CD4-positive, alpha-beta T cell treated with Interleukin-6 for 4 hours (primary cell): ENCODE data around the gene PAGR1.
"Not testable (repeated sequence)": the region's sequence is repeated elsewhere in the genome, so short reads cannot be mapped to it uniquely, and the experiment has no call there.

ENCODE experiments used
- DNase-seq: peaks from one replicate; pipeline ENCODE4 v3.0.0-alpha.2; 2020; ENCODE audit warnings: mixed read lengths

PAGR1 gene

DNA sequence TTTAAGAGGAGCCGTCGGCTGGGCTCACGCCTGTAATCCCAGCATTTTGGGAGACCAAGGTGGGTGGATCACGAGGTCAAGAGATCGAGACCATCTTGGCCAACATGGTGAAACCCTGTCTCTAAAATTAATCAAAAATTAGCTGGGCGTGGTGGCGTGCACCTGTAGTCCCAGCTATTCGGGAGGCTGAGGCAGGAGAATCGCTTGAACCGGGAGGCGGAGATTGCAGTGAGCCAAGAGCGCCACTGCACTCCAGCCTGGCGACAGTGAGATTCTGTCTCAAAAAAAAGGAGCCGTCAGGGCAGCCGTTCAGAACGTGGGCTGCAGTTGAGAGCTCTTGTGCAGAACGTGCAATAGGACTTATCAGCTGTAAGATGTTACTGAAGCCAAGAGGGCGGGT, 22.8 kb upstream of the PAGR1 start:
- not testable (repeated sequence) for DNase-seq

DNA sequence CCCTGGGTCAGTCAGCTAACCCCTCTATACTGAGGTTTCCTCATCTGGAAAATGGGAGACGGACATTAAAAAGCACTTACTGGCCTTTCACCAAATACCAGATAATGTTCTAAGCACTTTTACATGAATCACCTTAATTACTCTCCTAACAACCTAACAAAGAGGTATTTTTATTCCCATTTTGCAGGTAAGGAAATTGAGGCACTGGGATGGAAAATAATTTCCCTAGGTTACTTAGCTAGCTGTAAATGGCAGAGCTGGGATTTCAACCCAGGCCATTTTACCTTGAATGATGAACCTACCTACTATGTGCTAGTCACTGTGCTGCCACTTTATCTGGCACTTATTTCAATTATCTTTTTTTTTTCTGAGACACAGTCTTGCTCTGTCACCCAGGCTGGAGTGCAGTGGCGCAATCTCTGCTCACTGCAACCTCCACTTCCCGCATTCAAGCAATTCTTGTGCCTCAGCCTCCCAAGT, 21.7 kb upstream of the PAGR1 start:
- DNase-seq = no peak

DNA sequence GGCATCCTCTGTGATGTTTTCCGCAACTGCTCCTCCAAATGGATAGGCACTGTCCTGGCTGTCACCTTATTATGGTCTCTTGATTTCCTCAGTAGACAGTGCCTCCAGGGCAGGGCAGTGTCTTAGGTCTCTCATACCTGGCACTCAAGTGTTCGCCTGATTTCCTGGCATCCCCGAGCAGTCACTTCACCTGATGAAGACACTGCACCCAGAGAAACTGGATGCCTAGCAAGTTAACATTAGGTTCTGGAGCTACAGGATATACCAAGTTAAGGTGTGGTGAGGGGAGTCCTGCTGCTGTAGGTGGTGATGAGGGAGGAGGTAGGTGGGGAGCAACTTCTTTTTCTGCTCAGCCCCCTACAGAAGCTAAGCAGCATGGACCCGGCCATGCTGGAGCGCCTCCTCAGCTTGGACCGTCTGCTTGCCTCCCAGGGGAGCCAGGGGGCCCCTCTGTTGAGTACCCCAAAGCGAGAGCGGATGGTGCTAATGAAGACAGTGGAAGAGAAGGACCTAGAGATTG, 13.5 kb upstream of the PAGR1 start:
- DNase-seq = no peak

DNA sequence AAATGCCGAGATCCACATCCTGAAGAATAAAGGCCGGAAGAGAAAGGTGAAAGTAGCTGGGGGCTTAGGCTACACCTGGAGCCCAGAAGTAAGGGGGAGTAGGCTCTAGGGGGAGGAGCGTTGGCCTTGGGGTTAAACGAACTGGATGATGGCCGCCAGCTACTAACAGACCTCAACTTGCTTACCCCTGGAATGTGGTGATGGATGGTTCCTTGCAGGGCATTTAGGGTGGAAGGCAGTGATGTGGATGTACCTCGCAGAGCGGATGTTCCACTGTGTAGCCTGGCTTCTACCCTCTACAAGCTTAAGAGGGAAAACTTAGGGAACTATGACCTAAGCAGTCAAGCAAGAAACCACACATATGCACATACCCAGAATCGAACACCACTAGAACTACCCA, 11.9 kb upstream of the PAGR1 start:
- no peak for DNase-seq

DNA sequence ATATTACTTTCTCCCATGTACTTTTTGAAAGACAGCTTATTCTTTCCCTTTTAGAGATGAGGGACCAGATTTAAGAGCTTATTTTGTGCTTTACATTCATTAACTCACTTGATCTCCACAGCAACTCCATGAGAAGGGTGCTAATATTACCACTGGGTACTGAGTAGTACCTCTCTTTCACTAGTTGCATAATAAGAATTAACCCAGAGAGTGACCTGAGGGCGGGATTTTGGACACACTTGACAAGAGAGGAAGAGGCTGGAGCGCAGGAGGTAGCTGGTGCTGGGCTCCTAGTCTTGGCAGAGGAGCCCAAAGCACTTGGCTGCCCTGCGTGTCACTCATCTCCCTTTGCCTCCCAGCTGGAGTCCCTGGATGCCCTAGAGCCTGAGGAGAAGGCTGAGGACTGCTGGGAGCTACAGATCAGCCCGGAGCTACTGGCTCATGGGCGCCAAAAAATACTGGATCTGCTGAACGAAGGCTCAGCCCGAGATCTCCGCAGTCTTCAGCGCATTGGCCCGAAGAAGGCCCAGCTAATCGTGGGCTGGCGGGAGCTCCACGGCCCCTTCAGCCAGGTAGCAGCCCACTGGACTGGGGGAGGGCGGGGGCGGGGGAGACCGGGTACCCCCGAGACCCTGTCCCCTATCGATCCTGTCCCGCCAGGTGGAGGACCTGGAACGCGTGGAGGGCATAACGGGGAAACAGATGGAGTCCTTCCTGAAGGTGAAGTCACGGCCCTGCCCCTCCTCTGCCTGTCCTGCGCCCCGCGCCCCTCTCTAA, 11.3 kb upstream of the PAGR1 start:
- no peak for DNase-seq

DNA sequence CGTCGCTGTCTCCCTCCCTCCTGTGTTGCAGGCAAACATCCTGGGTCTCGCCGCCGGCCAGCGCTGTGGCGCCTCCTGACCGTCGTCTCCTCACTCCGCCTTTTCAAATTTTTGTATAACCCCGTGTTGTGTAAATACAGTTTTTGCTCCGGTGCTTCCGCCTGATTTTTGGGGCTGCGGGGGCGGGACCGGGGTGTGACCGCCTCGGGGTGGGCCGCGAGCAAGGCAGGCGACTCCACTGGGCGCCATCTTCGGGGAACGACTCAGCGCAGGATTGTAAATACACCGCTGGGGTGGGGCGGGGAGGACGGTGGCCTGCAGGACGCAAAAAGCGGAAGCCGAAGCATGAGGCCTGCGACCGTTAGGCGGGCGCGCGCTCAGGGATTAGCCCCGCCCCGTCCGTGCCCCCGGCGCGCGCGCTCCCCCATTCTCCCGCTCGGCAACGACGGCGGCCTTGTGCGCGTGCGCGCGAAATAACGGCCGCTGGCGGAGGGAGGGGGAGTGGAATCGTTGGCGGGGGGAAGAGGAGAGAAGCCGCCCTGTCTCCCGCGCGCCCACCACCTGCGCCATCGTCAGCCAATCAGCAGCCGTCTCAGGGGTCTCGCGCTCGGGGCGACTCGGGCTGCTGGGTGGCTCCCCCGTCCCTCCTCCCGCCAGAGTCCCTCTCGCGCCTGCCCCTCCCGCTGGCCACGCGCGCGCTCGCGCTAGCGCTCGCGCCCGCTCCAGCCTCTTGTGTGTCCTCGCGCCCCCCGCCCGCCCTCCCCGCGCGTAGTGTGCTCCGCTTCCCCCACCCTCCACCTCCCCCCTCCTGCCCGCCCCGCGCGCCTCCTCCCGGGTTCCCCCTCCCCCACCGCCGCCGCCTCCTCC, 10.5 kb upstream of the PAGR1 start:
- DNase-seq = peak; percentile 98

DNA sequence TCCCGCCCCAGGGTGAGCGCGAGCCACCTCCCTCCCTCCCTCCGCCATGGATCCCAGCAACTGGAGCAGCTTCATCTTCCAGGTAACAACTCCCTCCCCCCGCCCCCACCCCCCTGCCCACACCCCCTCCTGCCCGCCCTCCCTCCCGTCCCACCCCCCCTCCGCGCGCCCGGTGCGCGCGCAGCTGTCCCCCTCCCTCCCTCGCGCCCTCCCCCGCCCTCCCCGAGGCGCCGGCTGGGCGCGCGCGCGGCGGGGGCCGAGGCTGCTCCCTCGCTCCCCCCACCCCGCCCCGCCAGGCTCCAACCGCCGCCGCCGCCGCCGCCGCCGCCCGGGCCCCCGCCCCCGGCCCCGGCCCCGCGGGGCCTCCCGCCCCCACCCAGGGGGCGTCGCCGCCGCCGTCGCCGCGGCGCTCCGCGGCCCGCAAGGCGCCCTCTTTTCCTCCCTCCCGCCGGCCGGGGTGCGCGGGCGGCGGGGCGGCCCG, 9.8 kb upstream of the PAGR1 start, which contains the start of gene MAZ:
TSS of gene MAZ (plus strand) at position 431 of the 481 bp plus-strand sequence. CDS start 173 bp downstream, outside the sequence.
- no peak for DNase-seq

DNA sequence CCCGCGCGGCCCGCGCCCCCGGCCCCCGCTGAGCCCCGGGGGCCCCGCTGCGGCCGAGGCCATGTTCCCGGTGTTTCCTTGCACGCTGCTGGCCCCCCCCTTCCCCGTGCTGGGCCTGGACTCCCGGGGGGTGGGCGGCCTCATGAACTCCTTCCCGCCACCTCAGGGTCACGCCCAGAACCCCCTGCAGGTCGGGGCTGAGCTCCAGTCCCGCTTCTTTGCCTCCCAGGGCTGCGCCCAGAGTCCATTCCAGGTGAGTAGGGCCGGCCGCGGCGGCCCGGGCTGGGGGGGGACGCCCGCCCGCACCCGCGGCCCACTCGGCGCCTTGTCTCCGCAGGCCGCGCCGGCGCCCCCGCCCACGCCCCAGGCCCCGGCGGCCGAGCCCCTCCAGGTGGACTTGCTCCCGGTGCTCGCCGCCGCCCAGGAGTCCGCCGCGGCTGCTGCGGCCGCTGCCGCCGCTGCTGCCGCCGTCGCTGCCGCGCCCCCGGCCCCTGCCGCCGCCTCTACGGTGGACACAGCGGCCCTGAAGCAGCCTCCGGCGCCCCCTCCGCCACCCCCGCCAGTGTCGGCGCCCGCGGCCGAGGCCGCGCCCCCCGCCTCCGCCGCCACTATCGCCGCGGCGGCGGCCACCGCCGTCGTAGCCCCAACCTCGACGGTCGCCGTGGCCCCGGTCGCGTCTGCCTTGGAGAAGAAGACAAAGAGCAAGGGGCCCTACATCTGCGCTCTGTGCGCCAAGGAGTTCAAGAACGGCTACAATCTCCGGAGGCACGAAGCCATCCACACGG, 9.1 kb upstream of the PAGR1 start:
- DNase-seq = peak; percentile 65

DNA sequence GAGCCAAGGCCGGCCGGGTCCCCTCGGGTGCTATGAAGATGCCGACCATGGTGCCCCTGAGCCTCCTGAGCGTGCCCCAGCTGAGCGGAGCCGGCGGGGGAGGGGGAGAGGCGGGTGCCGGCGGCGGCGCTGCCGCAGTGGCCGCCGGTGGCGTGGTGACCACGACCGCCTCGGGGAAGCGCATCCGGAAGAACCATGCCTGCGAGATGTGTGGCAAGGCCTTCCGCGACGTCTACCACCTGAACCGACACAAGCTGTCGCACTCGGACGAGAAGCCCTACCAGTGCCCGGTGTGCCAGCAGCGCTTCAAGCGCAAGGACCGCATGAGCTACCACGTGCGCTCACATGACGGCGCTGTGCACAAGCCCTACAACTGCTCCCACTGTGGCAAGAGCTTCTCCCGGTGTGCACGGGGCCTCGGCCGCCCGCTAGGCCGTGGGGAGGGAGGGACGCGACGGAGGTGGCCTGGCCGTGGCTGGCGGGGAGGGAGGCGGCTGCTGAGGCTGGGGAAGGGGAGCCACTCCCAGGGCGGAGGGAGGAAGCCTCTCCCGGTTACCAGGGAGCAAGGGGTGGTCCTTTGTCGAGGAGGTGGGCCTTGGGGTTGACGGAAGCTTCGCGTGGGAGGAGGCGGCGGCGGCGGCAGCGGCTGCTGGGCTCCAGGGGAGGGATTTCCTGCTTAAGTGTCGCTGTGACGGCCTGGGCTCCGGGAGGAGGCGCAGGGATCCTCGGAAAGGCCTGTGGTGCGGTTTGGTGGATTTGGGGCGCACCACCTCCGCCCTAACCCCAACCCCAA, 8.3 kb upstream of the PAGR1 start:
- peak; percentile 90 for DNase-seq

DNA sequence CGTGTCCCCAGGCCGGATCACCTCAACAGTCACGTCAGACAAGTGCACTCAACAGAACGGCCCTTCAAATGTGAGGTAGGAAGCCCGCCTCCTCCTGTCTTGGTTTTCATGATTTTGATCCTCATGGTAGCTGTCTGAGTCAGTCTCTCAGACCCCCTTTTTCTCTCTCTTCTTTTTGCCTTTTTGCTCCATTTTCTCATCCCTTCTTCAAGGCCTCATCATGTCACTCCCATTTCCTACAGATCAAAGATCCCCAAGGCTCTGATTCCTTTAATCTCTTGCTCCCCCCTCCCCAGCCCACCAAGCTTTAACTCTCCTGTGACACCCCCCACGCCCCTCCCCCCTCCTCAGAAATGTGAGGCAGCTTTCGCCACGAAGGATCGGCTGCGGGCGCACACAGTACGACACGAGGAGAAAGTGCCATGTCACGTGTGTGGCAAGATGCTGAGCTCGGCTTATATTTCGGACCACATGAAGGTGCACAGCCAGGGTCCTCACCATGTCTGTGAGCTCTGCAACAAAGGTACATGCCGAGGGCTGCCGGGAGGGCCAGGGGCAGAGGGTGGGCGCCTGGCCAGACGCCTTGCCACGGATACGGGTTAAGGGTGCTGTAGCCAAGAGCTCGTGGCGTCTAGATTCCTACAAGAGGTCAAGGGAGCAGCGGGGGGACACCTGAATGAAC, 7.6 kb upstream of the PAGR1 start:
- no peak for DNase-seq

DNA sequence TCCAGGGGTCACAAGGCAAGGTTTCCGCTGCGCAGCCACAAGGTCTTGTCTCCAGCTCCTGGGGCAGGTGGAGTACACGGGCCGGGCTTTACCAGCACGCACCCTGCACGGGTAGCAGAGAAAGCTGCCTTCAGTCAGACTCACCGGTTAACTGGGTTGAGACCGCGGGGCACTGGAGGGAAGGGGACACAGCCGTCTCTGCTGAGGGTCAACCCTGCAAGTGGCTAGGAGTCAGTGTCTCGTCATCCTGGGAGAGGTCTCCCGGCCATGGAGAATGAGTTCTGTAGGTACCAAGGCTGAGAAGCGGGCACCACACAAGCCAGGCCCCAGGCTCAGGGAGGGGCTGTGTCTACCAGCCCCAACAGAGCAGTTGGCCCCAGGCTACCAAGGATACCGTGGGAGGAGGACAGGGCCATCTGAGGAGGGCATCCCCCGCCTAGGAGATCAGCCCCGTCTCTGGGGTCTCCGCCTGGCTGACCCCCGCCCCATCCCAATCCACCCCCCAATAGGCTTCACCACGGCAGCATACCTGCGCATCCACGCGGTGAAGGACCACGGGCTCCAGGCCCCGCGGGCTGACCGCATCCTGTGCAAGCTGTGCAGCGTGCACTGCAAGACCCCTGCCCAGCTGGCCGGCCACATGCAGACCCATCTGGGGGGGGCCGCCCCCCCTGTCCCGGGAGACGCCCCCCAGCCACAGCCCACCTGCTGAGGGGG, 6.8 kb upstream of the PAGR1 start:
- DNase-seq = no peak

DNA sequence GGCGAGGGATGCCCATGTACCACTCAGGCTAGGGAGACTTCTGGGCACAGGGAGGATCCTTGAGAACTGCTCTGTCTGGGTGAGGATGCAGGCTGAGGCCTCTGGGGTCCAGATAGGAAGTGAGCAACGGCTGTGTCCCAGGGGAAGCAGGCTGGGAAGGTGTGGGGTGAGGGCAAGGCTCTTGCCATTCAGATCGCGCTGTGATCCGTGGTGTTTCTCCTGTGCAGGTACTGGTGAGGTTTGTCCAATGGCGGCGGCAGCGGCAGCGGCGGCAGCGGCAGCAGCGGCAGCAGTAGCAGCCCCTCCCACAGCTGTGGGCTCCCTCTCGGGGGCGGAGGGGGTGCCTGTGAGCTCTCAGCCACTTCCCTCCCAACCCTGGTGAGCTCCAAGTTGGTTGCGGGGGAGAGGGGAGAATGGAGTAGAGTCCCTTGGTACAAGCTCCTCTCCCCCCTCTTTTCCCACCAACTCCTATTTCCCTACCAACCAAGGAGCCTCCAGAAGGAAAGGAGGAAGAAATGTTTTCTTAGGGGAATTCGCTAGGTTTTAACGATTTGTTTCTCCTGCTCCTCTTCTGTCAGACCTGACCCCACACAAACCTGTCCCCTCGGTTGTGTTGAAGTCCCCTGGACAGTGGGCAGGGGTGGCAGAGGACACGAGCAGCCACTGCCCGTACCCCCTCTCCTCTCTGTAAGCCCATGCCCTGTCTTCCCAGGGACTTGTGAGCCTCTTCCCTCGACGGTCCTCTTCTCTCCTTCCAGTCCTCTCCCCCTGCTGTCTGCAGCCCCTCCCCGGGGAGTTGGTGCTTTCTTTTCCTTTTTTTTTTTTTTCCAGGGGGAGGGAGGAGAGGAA, 5.9 kb upstream of the PAGR1 start:
- peak; percentile 52 for DNase-seq

DNA sequence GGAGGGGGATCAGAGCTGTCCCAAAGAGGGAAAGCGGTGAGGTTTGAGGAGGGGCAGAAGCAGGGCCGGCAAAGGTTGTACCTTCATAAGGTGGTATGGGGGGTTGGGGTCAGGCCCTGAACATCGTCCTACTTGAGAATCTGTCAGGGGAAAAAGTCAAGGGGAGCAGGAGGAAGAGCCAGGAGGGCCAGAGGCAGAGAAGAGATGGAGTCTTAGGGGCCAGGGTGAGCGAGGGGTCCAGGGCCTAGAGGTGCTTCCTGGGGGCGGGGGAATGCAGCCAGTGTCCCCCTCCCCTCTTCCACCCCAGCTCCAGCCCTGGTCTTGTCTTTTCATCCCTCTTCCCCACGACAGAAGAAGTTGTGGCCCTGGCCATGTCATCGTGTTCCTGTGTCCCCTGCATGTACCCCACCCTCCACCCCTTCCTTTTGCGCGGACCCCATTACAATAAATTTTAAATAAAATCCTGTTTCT, 5.2 kb upstream of the PAGR1 start:
- no peak for DNase-seq

DNA sequence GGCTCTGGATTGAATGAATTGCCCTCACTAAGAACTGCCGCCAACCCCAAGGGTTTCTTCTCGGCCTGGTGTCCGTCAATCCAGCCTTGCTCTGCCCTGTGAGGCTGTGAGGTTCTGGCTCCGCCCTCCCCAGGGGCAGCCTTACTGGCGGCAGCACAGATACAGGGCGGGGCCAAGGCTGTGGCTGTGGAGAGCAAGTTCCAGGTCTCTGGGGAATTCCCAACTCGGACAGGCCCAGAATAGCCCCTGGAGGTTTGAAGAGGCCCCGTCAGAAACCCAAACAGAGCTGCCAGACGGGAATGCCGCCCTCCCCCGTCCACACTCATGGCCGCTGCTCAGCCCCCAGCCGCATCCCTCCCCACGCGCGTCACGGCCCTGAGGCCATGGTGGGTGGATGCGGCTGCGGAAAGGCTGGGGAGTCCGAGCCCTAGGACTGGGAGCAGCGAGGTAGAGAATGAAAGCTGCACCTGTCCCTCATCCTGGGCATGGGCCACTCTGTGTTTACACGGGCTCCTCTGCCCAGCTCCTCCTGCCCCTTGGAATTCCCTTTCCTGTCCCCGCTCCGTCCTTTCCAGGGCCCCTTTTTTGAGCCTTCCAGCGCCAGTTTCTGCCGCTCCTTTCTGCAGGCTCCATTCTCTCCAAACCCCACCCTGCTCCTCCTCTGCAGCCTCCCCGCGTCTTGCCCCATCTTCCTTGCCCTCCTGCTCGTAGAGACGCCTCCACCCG, 4.6 kb upstream of the PAGR1 start:
- DNase-seq = peak; percentile 76

DNA sequence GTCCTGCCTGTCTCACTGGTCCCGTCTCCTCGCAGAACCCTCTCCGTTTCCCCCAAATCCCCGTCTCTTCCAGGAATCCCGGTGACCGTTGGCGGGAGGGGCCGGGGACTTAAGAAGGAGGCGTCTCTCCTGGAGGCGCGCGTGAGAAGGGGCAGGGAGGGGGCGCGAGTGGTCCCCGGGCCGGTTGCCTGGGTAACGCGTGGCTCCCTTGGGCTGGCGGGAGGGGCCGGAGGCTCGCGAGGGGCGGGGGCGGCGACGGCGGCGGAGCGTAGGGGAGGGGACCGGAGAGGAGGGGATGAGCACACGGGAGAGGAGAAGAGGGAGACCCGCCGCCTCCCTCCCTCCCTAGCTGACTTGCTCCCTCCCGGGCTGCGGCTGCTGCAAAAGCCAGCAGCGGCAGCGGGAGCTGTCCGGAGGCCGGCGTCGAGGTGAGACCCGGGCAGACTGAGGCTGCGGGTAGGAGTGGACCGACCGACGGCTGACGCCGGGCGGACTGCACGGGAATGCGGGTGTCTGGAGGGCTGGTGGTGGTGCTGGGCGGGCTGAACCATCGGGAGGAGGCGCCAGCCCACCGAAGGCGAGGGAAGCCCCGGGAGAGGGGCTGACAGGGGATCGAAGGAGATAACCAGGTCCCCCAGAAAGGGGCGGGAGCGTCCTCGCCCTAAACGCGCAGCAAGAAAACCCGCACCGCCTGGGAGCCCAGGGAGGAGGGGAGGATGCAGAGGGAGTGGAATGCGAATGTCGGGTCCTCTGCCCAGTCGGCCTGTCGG, 3.9 kb upstream of the PAGR1 start, which contains the start of gene PRRT2:
TSS of gene PRRT2 (plus strand) at position 298 of the 770 bp plus-strand sequence. CDS start 862 bp downstream, outside the sequence.
- peak; percentile 66 for DNase-seq

DNA sequence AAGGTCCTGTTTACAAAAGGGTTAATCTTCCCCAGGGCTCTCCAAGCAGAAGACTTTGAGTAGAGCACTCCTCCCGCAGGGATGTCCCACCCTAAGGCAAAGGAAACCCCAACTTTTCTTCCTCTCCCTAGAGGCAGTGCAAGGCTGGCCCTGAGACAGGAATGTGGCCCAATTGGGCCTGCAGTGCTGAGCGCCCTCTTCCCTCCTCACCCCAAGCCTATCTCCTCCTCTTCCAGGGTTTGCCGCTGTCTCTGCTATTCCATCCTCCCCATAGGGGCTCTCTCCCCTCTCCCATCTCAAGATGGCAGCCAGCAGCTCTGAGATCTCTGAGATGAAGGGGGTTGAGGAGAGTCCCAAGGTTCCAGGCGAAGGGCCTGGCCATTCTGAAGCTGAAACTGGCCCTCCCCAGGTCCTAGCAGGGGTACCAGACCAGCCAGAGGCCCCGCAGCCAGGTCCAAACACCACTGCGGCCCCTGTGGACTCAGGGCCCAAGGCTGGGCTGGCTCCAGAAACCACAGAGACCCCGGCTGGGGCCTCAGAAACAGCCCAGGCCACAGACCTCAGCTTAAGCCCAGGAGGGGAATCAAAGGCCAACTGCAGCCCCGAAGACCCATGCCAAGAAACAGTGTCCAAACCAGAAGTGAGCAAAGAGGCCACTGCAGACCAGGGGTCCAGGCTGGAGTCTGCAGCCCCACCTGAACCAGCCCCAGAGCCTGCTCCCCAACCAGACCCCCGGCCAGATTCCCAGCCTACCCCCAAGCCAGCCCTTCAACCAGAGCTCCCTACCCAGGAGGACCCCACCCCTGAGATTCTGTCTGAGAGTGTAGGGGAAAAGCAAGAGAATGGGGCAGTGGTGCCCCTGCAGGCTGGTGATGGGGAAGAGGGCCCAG, 3.0 kb upstream of the PAGR1 start:
- DNase-seq = no peak
